D721Med (cell line): ENCODE data around the gene NDUFA8.
"Not testable (repeated sequence)": the region's sequence is repeated elsewhere in the genome, so short reads cannot be mapped to it uniquely, and the experiment has no call there.

ENCODE experiments used
- DNase-seq: peaks from one replicate; pipeline ENCODE4 v3.0.0; 2011; ENCODE audit warnings: low spot score; ENCODE audit not compliant: insufficient read length
- FAIRE-seq: peaks from 2 replicates; lab custom pipeline; 2011; peaks lifted over from hg19 to GRCh38; lab: Jason Lieb, UNC
- TF ChIP-seq, protein P1 (sequence below): IDR thresholded peaks from 2 replicates; pipeline ENCODE4 v1.5.1; 2012; ENCODE audit warnings: mild to moderate bottlenecking, control low read depth; ENCODE audit not compliant: insufficient read depth; ENCODE audit errors: missing control alignments

NDUFA8 gene

GRCh38 chr9:122118343-122119165 is 41.0 kb downstream of the NDUFA8 start:
- TF ChIP-seq, protein P1, sequence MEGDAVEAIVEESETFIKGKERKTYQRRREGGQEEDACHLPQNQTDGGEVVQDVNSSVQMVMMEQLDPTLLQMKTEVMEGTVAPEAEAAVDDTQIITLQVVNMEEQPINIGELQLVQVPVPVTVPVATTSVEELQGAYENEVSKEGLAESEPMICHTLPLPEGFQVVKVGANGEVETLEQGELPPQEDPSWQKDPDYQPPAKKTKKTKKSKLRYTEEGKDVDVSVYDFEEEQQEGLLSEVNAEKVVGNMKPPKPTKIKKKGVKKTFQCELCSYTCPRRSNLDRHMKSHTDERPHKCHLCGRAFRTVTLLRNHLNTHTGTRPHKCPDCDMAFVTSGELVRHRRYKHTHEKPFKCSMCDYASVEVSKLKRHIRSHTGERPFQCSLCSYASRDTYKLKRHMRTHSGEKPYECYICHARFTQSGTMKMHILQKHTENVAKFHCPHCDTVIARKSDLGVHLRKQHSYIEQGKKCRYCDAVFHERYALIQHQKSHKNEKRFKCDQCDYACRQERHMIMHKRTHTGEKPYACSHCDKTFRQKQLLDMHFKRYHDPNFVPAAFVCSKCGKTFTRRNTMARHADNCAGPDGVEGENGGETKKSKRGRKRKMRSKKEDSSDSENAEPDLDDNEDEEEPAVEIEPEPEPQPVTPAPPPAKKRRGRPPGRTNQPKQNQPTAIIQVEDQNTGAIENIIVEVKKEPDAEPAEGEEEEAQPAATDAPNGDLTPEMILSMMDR, result no peak
- DNase-seq, result no peak
- FAIRE-seq, result no peak

GRCh38 chr9:122117241-122117640 is 42.3 kb downstream of the NDUFA8 start:
- DNase-seq, FAIRE-seq: not testable (repeated sequence)

GRCh38 chr9:122116448-122117173 is 43.0 kb downstream of the NDUFA8 start:
- DNase-seq (no peak), FAIRE-seq (no peak)
- TF ChIP-seq, protein P1, result no peak

DNA sequence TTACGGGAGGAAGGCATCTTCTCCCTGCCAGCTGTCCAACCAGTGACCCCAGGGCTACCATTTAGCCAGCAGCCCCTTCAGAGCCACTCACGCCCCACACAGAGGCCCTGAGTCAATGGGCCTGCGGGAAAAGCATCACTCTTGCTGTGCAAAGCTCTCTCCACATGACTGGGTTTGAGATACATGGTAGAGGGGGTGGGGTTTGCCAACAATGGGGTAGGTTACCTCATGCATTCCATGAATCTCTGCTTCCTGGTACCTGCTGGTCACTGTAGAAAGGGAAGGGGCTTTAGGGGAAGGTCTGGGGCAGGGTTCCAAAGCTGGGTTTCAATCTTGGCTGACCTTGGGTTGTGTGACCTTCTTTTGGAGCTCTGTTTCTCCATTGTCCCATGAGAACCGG is 43.5 kb downstream of the NDUFA8 start:
- FAIRE-seq (no peak), DNase-seq (no peak)
- TF ChIP-seq, protein P1, result no peak

GRCh38 chr9:122115176-122116035 is 44.2 kb downstream of the NDUFA8 start:
- DNase-seq (no peak), FAIRE-seq (no peak)
- TF ChIP-seq, protein P1, result no peak

DNA sequence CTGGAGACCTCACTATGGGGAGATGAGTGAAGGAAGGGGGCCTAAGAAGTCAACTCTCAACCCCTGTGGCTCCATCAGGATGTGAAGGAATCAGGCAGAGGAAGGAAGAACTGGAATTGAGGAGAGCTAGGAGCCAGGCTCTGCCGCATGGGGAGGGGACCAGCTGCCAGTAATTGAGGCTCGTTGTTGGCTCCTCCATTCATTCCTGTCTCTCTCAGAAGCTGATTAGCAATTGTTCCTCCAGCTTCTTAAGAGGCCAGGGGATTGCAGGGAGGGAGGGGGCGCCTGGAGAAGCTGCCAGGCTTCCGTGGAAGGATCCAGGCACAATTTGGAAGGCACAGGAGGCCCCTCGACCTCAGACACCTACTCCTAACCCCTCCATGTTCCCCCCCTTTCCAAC is 46.0 kb downstream of the NDUFA8 start:
- TF ChIP-seq, protein P1, result no peak
- FAIRE-seq (no peak), DNase-seq (peak; percentile 51)

DNA sequence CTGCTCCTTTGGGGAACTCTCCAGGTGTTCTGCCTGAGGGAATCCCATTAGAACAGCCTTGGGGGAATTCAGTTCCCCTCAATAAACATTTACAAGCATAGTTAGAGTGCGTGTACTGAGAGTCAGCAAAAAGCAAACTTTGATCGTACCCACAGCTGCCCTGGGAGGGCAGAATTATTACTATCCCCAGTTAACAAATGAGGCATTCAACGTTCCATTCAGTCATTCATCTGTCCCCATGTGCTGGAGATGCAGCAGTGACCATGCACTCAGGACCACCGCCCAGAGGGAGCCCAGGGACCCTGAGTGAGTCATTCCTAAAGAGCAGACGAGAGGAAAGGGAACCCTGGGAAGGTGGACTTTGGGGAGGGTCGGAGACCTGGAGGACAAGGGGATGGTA is 47.3 kb downstream of the NDUFA8 start:
- DNase-seq (no peak), FAIRE-seq (no peak)
- TF ChIP-seq, protein P1, result no peak
